ENCODE data around the gene FGF11.
A peak's percentile ranks its signal among the peaks of the same experiment; 100 is the strongest.
"Not testable (repeated sequence)": the region's sequence is repeated elsewhere in the genome, so short reads cannot be mapped to it uniquely, and the experiment has no call there.

Gene FGF11

GRCh38 chr17:7463372-7463846, 24.1 kb downstream of the FGF11 start:
- DNase-seq = no peak

DNA sequence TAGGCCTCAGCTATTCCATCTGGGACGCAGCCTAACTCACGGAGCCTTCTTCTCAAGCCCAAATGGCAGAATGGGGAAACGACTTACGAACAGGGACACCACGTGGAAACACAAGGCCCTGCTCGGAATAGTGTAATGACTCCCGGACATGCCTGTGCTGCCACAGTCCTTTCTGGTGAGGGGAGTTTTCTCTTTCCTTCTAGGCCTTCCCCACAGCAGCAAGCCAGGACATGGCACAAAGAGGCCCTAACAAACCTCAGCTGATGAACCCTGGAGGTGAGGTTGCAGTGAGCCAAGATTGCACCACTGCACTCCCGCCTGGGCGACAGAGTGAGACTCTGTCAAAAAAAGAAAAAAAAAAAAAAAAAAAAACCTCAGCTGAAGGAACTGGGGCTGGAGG, 24.8 kb downstream of the FGF11 start:
- no peak for DNase-seq

DNA sequence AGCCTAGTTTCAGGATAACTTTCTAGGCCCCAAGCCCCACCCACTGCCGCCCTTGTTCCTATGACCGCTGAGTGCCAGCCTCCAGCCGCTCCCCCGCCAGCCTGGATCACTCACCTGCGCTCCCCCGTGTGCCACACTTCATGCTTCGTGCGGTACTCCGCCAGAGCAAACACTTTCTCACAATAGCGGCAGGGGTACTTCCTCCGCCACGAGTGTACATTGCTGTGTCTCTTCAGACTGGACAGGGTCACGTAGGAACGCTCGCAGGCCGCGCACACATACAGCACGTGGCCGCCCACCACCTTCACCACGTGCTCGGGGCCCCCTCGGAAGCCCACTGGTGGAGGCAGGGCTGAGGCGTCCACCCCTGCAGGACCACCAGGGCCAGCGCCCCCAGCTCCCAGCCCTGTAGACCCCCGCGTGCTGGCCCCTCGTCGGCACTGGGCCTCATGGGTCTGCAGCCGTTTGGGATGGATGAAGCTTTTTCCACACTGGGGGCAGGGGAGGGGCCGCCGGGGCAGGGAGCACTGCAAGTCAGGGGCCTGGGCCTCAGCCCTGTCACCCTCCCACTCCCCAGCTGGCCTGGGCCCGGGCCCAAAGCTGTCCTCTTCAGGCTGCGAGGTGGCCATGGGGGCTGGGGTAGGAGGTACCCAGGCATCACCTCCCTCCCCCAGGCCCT, 26.4 kb downstream of the FGF11 start:
- no peak for DNase-seq

- no peak for DNase-seq
Observed at GRCh38 chr17:7466318-7466638, 27.0 kb downstream of the FGF11 start.

DNA sequence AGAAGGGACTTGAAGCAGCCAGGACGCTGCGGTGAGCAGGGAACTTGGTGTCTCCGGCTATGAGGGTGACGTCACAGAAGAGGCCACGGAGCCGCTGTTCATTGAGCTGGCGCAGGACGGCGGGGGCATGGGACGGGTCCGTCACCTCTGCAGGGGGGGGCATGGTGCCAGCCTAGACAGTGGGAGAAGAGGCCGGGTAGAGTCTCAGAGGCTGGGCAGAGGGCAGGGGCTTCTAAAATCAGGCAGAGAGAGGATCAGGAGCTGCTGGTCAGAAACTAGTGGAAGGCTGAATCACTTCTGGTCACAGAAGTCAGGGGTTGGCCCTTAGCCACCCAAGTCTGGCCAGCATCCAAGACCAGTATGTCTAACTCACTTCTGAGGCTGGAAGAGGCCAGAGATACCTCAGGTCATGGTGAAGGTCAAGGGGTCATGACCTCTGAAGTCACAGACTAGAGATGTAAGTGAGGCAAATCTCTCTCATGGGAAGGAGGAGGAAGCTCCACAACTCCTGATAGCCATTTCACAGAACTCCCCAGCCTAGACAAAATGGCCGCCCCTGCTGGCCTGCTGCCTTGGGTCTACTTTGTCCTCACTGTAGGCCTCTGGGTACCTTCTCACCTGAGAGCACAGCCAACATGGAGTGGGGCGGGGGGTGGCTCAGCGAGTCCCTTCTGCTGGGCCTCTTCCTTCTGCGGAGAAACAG, 27.5 kb downstream of the FGF11 start:
- no peak for DNase-seq

DNA sequence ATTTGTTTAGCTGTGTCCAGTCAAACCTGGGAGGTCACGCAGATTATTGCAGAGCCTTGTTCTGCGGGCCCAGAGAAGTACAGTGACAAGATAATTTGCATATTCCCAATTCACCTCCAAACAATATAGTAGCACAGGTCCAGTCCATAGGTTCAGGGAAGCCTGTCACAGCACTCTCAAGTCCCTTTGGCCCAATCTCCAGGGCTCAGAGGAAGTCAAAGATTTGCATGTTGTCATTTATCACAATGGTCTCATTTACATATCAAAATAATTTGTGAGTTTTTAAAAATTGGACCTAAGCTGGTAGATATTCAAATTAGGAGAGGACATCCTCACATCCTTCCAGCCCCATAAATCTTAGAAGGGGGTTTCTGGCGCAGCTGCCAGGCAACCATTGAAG, 28.2 kb downstream of the FGF11 start:
- no peak for DNase-seq

- no peak for DNase-seq
Observed at GRCh38 chr17:7468290-7468689, 29.0 kb downstream of the FGF11 start.

DNA sequence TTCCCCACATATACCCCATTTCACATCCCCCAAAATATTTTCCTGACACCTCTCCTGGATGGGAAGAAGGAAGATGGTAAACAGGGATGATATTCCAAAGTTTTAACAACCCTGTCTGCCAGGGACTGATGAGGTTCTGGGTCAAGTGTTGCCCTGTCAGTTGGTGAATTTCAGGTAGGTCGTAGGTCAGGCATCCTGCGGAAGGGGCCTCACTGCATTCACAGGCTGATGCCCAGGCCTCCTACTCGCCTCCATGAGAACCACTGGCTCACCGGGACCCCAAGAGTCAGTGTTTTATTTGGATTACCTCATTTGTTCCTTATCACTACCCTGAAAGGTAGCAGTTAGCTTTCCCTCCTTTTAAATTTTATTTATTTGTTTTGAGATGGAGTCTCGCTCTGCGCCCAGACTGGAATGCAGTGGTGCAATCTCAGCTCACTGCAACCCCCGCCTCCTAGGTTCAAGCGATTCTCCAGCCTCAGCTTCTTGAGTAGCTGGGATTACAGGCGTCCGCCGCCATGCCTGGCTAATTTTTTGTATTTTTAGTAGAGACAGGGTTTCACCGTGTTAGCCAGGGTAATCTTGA, 29.6 kb downstream of the FGF11 start:
- no peak for DNase-seq

DNA sequence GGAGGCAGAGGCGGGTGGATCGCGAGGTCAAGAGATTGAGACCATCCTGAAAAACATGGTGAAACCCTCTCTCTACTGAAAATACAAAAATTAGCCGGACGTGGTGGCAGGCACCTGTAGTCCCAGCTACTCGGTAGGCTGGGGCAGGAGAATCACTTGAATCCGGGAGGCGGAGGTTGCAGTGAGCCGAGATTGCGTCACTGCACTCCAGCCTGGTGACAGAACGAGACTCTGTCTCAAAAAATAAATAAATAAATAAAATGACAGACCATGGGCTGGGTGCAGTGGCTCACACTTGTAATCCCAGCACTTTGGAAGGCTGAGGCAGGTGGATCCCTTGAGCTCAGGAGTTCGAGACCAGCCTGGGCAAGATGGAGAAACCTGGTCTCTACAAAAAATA, 30.5 kb downstream of the FGF11 start:
- not testable (repeated sequence) for DNase-seq

DNA sequence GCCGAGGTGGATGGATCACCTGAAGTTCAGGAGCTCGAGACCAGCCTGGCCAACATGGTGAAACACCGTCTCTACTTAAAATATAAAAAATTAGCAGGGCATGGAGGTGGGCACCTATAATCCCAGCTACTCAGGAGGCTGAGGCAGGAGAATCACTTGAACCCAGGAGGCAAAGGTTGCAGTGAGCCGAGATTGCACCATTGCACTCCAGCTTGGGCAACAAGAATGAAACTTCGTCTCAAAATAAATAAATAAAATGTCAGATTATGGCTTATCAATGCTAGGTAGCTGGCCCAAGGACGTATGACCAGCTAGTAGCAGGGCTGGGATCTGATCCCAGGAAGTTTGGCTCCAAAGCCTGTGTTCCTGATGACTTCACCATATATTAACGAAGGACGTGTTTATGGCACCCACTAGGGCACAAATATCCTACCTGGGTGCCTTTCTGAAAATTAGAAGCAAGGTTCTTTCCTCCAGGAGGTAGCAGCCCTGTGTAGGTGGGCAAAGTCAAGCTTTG, 31.2 kb downstream of the FGF11 start:
- DNase-seq = not testable (repeated sequence)

GRCh38 chr17:7471729-7472128, 32.4 kb downstream of the FGF11 start:
- DNase-seq = no peak

DNA sequence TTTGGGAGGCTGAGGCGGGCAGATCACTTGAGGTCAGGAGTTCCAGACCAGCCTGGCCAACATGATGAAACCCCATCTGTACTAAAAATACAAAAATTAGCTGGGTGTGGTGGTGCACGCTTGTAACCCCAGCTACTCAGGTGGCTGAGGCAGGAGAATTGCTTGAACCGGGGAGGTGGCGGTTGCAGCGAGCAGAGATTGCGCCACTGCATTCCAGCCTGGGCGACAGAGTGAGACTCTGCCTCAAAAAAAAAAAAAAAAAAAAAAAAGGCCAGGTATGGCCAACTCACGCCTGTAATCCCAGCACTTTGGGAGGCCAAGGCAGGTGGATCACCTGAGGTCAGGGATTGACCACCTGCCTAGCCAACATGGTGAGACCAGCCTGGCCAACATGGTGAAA, 35.5 kb downstream of the FGF11 start:
- not testable (repeated sequence) for DNase-seq

DNA sequence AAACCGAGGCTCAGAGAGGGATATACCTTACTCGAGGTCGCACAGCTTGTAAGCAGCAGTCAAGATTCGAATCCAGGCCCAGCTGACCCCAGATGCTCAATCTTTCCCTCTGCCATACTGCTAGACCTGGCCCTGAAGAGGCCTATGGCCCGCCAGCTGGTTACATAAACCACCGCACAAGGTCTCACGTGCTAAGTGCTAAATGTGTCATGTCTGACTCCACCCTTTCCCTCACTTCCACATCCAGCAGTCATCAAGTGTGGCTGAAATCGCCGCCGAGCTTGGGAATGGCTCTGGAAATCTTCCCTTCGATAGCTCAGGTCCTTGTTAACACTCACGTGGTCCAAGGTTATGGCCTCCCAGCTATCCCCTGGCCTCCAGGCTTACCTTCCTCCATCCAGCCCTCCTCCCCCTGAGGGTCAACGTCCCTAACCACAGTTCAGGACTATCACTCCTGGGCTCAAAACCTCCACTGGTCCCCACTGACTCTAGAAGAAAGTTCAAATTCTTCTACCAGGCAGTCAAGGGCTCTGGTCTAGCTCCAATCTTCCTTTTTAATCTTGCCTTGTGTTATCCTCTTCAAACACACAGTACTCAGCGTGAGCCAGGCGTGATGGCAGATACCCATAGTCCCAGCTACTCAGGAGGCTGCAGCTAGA, 36.6 kb downstream of the FGF11 start:
- no peak for DNase-seq

- no peak for DNase-seq
Observed at GRCh38 chr17:7476494-7476893, 37.2 kb downstream of the FGF11 start.

- no peak for DNase-seq
Observed at GRCh38 chr17:7476951-7477350, 37.6 kb downstream of the FGF11 start.

GRCh38 chr17:7477392-7478275, 38.3 kb downstream of the FGF11 start:
- DNase-seq = peak; percentile 40

DNA sequence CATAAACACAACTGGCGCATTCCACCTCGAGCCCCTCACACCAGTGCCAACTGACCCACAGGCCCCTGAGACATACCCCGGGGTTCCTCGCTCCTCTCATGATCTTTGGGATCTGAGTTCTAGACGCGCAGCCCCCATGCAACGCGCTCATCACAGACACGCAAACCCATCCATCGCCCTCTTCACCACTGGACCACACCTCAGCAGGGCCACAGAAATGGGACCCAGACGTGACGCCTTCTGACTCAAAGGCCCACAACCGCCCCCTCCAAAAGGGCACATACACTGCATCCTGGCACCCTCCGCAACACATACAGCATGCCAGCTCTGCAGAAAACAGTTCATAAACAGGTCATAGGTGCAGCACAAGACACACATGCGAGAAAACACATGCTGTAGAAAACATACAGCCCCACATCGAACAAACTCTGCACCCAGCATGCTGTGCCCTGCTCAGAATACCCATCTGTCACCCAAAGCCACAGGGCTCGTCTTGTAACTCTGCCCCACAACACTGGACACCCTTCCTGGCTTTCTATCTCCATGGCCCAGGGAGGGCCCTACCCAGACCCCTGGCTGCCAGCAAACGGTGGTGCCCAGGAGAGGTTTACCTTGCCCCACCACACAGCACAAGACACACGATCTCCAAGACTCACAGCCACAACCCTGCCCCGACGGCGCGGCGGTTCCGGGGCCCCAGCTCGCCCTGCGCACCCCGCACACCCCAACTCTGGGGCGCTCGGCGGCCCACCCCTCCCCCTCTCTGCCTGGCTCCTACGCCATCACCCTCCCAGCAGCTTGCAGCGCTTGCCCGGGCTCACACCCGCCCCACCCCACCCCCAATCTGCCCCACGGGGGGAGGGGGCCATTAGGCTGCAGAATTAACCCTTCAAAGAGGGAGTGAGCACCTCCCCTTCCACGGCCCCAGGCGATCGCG, 39.2 kb downstream of the FGF11 start:
- DNase-seq = peak; percentile 77

GRCh38 chr17:7479213-7480088, 40.1 kb downstream of the FGF11 start, which contains the start of gene ZBTB4:
Gene ZBTB4 (minus strand): TSS chr17:7479631. CDS start chr17:7466801, 12,830 bp downstream.
- DNase-seq = peak; percentile 81

- DNase-seq = no peak
Observed at GRCh38 chr17:7480089-7480384, 40.7 kb downstream of the FGF11 start.

GRCh38 chr17:7481275-7481674, 42.0 kb downstream of the FGF11 start, which contains the start of gene SLC35G6:
Gene SLC35G6 (plus strand): TSS chr17:7481446. CDS start chr17:7481517, 71 bp downstream.
- DNase-seq = not testable (repeated sequence)

Measured in CD4-positive, alpha-beta T cell treated with Interleukin-6 for 4 hours (primary cell).